HCT116 (cell line): ENCODE results near the gene KLF17. TPM values are rescaled to one million over a fixed set of nuclear protein-coding genes. Genes with fewer than 3 reads are reported as not detected.

ENCODE experiments used
- ATAC-seq: fragments of 200-7000 bp; cut with Tn5 transposase; 2 replicates; pipeline ENCODE4 v1.9.1; 2020; ENCODE audit warnings: mild to moderate bottlenecking, moderate library complexity
- BruUV-seq: library from RNA; stranded (reverse); fragments of 400-500 nt; replicated peaks from 2 replicates; lab custom pipeline; 2021; lab: Mats Ljungman, UMichigan
- CTCF ChIA-PET: fragments of 300-600 bp; sonication (Branson Sonifier 250); formaldehyde crosslinking; loops from one replicate; lab custom pipeline; 2021; ENCODE audit warnings: antibody characterized with exemption; lab: Charles Lee
- POLR2A ChIA-PET: fragments of 300-600, 350-600 bp; sonication (Branson Sonifier 250); formaldehyde crosslinking; loops from one replicate; lab custom pipeline; 2021; ENCODE audit warnings: antibody characterized with exemption; lab: Charles Lee
- RAD21 ChIA-PET, 2 experiments: fragments of 300-600 bp; sonication (Branson Sonifier 250); formaldehyde crosslinking; loops; one replicate each; lab custom pipeline; 2023; ENCODE audit warnings: low total read pairs in 2 of 2; ENCODE audit not compliant: uncharacterized antibody in 2 of 2, unreplicated experiment in 2 of 2, low non-redundant PET in 1 of 2; lab: Charles Lee
- DNase-seq: peaks from one replicate; pipeline ENCODE4 v3.0.0-alpha.2; 2010; ENCODE audit warnings: low read depth, low spot score
- H2AFZ ChIP-seq: fragments of 200-600 bp; shearing (Covaris generic), sonication (generic); 2 replicates; pipeline ENCODE4 v1.6.1; 2017; ENCODE audit warnings: low read depth, mixed run types, mixed read lengths, antibody characterized with exemption, low read length; ENCODE audit not compliant: poor library complexity, severe bottlenecking
- H3K27ac ChIP-seq: 2 replicates; pipeline ENCODE4 v1.5.1; 2012; ENCODE audit warnings: low read depth, low read length
- H3K27me3 ChIP-seq: fragments of 200-600 bp; sonication (generic); 2 replicates; pipeline ENCODE4 v1.6.1; 2016; ENCODE audit warnings: mixed run types, low read length, mixed read lengths; ENCODE audit not compliant: insufficient read depth
- H3K36me3 ChIP-seq, 2 experiments: fragments of 200-500 bp in 1 of 2; fragments of 200-600 bp in 1 of 2; sonication (Bioruptor generic) in 1 of 2; sonication (generic) in 1 of 2; 2 replicates each; pipeline versions ENCODE4 v1.5.1 to v1.6.1; 2014 to 2016; ENCODE audit warnings: low read length in 2 of 2, inconsistent platforms in 1 of 2, mixed read lengths in 1 of 2, mixed run types in 1 of 2; ENCODE audit not compliant: insufficient read depth in 2 of 2, control insufficient read depth in 1 of 2
- H3K4me1 ChIP-seq, 2 experiments: fragments of 200-600 bp in 1 of 2; sonication (generic) in 1 of 2; 2 replicates each; pipeline versions ENCODE4 v1.5.1 to v1.6.1; 2012 to 2017; ENCODE audit warnings: low read length in 2 of 2, inconsistent platforms in 1 of 2, mild to moderate bottlenecking in 1 of 2, mixed read lengths in 1 of 2, mixed run types in 1 of 2, moderate library complexity in 1 of 2; ENCODE audit not compliant: insufficient read depth in 2 of 2, control insufficient read depth in 1 of 2
- H3K4me2 ChIP-seq: fragments of 200-600 bp; sonication (generic); 2 replicates; pipeline ENCODE4 v1.6.1; 2017; ENCODE audit warnings: mixed run types, low read length, mixed read lengths
- H3K4me3 ChIP-seq, 2 experiments: fragments of 200-600 bp in 1 of 2; sonication (generic) in 1 of 2; replicated peaks in 1 of 2; 2 replicates each; pipeline ENCODE4 v1.5.1; 2011 to 2016; ENCODE audit warnings: low read length in 2 of 2, control low read depth in 1 of 2, low read depth in 1 of 2, mild to moderate bottlenecking in 1 of 2, mixed read lengths in 1 of 2, mixed run types in 1 of 2
- H3K79me2 ChIP-seq: fragments of 200-600 bp; sonication (generic); 2 replicates; pipeline ENCODE4 v1.6.1; 2017; ENCODE audit warnings: mild to moderate bottlenecking, mixed run types, low read length, moderate library complexity, mixed read lengths; ENCODE audit not compliant: insufficient read depth
- H3K9ac ChIP-seq: fragments of 200-600 bp; sonication (generic); 2 replicates; pipeline ENCODE4 v1.6.1; 2016; ENCODE audit warnings: low read length, mixed read lengths
- H3K9me2 ChIP-seq: fragments of 200-600 bp; sonication (generic), shearing (Covaris generic); 2 replicates; pipeline ENCODE4 v1.6.1; 2017; ENCODE audit warnings: mixed run types, mild to moderate bottlenecking, moderate library complexity; ENCODE audit not compliant: insufficient read depth
- H3K9me3 ChIP-seq, 2 experiments: fragments of 200-500 bp in 1 of 2; fragments of 200-600 bp in 1 of 2; sonication (Bioruptor generic) in 1 of 2; sonication (generic) in 1 of 2; 2 replicates each; pipeline ENCODE4 v1.6.1; 2014 to 2017; ENCODE audit warnings: low read length in 2 of 2, mixed read lengths in 2 of 2, inconsistent platforms in 1 of 2, low read depth in 1 of 2, mild to moderate bottlenecking in 1 of 2, mixed run types in 1 of 2, moderate library complexity in 1 of 2; ENCODE audit not compliant: control insufficient read depth in 1 of 2, insufficient read depth in 1 of 2
- H4K20me1 ChIP-seq: fragments of 200-600 bp; sonication (generic), shearing (Covaris generic); 2 replicates; pipeline ENCODE4 v1.6.1; 2017; ENCODE audit warnings: mixed run types, mild to moderate bottlenecking, moderate library complexity; ENCODE audit not compliant: insufficient read depth
- CEBPB ChIP-seq: IDR thresholded peaks from 2 replicates; pipeline ENCODE4 v1.6.1; 2012; ENCODE audit warnings: low read depth
- ELF1 ChIP-seq: IDR thresholded peaks from 2 replicates; pipeline ENCODE4 v1.6.1; 2012; ENCODE audit warnings: low read depth, borderline replicate concordance
- EZH2 ChIP-seq: fragments of 200-600 bp; sonication (generic); IDR thresholded peaks from 2 replicates; pipeline ENCODE4 v1.6.1; 2017; ENCODE audit warnings: antibody characterized with exemption, mixed run types
- POLR2A ChIP-seq: IDR thresholded peaks from 2 replicates; pipeline ENCODE4 v1.7.0; 2011; ENCODE audit warnings: borderline replicate concordance; ENCODE audit not compliant: insufficient read depth, insufficient read length; ENCODE audit errors: extremely low read depth
- POLR2AphosphoS5 ChIP-seq: IDR thresholded peaks from 2 replicates; pipeline ENCODE4 v1.6.1; 2011; ENCODE audit warnings: mild to moderate bottlenecking, low read depth, low read length, moderate library complexity
- RAD21 ChIP-seq: IDR thresholded peaks from 2 replicates; pipeline ENCODE4 v1.6.1; 2012; ENCODE audit warnings: low read depth, mild to moderate bottlenecking
- SP1 ChIP-seq: IDR thresholded peaks from 2 replicates; pipeline ENCODE4 v1.6.1; 2012; ENCODE audit warnings: low read depth
- intact Hi-C: fragments of 100-400 bp; cut with micrococcal nuclease; formaldehyde crosslinking; loops from 2 replicates; pipeline ENCODE4 v1.10.0; 2022
- total RNA-seq: library from RNA; stranded (reverse); gene quantifications from one replicate; pipeline ENCODE4 v1.2.1, GENCODE V29; 2021; ENCODE audit not compliant: unreplicated experiment
- TF ChIP-seq, protein P1 (sequence below): IDR thresholded peaks from 2 replicates; pipeline ENCODE4 v1.6.1; 2012
- TF ChIP-seq, protein P2 (sequence below), 3 experiments: fragments of 200-600 bp in 1 of 3; sonication (generic) in 1 of 3; IDR thresholded peaks in 2 of 3; conservative IDR thresholded peaks in 1 of 3; 2 replicates each; pipeline ENCODE4 v1.5.1; 2012 to 2017; ENCODE audit warnings: low read depth in 2 of 3, low read length in 2 of 3, antibody characterized with exemption in 1 of 3, borderline replicate concordance in 1 of 3, control low read depth in 1 of 3, mild to moderate bottlenecking in 1 of 3, mixed read lengths in 1 of 3, mixed run types in 1 of 3, moderate library complexity in 1 of 3; ENCODE audit not compliant: insufficient read depth in 1 of 3

Gene KLF17
- total RNA-seq, 1 experiment from 2014 or later = not detected

DNA sequence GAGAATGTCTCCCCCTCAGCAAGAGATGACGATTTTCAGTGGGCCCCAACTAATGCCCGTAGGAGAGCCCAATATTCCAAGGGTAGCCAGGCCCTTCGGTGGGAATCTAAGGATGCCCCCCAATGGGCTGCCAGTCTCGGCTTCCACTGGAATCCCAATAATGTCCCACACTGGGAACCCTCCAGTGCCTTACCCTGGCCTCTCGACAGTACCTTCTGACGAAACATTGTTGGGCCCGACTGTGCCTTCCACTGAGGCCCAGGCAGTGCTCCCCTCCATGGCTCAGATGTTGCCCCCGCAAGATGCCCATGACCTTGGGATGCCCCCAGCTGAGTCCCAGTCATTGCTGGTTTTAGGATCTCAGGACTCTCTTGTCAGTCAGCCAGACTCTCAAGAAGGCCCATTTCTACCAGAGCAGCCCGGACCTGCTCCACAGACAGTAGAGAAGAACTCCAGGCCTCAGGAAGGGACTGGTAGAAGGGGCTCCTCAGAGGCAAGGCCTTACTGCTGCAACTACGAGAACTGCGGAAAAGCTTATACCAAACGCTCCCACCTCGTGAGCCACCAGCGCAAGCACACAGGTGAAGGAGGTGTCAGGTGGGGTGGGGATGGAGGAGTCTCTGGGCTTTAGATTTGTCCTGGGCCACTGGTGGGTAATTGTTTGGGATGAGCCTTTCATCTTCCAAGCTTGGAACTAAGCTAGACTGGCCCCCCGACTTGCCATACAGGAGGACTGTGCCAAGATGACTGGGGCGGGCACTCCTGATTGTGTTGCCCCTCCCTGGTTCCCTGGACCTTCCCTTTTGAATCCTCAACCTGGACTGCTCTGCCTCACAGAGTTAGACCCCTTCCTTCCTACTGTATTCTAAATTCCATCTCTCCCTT is 11.2 kb downstream of the KLF17 start:
- no peak for ATAC-seq
- POLR2A ChIA-PET = no interaction called here
- intact Hi-C loops = no loop called here
- RAD21 ChIA-PET = no interaction called here
- Histone ChIP-seq H3K4me3 (no peak overlapping the region), H2AFZ (no peak overlapping the region), H3K27me3 (no peaks in the 10 kb centered on the region), H3K9me3 (no peaks in the 10 kb centered on the region), H3K36me3 (no peaks in the 10 kb centered on the region), H3K27ac (no peak overlapping the region), H3K79me2 (no peaks in the 10 kb centered on the region), H3K9me2 (no peaks in the 10 kb centered on the region), H4K20me1 (no peaks in the 10 kb centered on the region), H3K4me1 (no peaks in the 10 kb centered on the region), H3K4me2 (no peak overlapping the region), H3K9ac (no peak overlapping the region)
- CTCF ChIA-PET = no interaction called here
- TF ChIP-seq, protein P1, sequence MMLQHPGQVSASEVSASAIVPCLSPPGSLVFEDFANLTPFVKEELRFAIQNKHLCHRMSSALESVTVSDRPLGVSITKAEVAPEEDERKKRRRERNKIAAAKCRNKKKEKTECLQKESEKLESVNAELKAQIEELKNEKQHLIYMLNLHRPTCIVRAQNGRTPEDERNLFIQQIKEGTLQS = no peak
- no peak for TF ChIP-seq EZH2
- no peak for TF ChIP-seq SP1
- TF ChIP-seq RAD21 = no peak
- TF ChIP-seq, protein P2, sequence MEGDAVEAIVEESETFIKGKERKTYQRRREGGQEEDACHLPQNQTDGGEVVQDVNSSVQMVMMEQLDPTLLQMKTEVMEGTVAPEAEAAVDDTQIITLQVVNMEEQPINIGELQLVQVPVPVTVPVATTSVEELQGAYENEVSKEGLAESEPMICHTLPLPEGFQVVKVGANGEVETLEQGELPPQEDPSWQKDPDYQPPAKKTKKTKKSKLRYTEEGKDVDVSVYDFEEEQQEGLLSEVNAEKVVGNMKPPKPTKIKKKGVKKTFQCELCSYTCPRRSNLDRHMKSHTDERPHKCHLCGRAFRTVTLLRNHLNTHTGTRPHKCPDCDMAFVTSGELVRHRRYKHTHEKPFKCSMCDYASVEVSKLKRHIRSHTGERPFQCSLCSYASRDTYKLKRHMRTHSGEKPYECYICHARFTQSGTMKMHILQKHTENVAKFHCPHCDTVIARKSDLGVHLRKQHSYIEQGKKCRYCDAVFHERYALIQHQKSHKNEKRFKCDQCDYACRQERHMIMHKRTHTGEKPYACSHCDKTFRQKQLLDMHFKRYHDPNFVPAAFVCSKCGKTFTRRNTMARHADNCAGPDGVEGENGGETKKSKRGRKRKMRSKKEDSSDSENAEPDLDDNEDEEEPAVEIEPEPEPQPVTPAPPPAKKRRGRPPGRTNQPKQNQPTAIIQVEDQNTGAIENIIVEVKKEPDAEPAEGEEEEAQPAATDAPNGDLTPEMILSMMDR (IDR thresholded peaks at IDR 0.05 in 2 of 3, conservative IDR thresholded peaks at IDR 0.05 in 1 of 3; ENCODE audit: borderline replicate concordance in 1 of 3, insufficient read depth in 1 of 3, low read depth in 2 of 3, low read length in 2 of 3) = no peak
- no peak for TF ChIP-seq ELF1
- no peak for TF ChIP-seq POLR2AphosphoS5
- TF ChIP-seq CEBPB = no peak
- no peak for TF ChIP-seq POLR2A
- DNase-seq = no peak
- no TSS peak for BruUV-seq
